Measurements from ENCODE around the gene ARSG. TPM values are rescaled to one million over a fixed set of nuclear protein-coding genes. Genes with fewer than 3 reads are reported as not detected.
A peak's percentile ranks its signal among the peaks of the same experiment; 100 is the strongest.
"Not testable (repeated sequence)": the region's sequence is repeated elsewhere in the genome, so short reads cannot be mapped to it uniquely, and the experiment has no call there.

Gene ARSG
- total RNA-seq, 3 donors from 2014 or later = 9.3 to 14.8 (median 9.5) TPM

DNA sequence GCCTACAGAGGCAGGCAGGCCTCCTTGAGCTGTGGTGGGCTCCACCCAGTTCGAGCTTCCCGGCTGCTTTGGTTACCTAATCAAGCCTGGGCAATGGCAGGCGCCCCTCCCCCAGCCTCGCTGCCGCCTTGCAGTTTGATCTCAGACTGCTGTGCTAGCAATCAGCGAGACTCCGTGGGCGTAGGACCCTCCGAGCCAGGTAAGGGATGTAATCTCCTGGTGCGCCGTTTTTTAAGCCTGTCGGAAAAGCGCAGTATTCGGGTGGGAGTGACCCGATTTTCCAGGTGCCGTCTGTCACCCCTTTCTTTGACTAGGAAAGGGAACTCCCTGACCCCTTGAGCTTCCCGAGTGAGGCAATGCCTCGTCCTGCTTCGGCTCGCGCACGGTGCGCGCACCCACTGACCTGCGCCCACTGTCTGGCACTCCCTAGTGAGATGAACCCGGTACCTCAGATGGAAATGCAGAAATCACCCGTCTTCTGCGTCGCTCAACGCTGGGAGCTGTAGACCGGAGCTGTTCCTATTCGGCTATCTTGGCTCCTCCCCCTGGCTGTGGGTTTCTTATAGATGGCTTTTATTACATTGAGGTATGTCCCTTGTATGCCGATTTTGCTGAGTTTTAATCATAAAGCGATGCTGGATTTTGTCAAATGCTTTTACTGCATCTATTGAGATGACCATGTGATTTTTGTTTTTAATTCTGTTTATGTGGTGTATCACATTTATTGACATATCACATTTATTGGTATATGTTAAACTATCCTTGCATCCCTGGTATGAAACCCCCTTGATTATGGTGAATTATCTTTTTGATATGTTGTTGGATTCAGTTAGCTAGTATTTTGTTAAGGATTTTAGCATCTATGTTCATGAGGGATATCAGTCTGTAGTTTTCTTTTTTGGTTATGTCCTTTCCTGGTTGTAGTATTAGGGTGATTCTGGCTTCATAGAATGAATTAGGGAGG is 122.6 kb downstream of the ARSG start:
- DNase-seq (ENCODE audit: low spot score in 2 of 2) = peak in 1 of 2 donors; percentile 46
- H3K36me3 ChIP-seq; intact Hi-C loops (cut with DNase I; ENCODE audit: low total_unique reads); H3K27me3 ChIP-seq; H3K4me1 ChIP-seq: not testable (repeated sequence)
- Histone ChIP-seq H3K9me3 (peaks cover 4 to 29% of the 10 kb centered on the region in 2 donors), H3K27ac (peak overlapping the region in 1 of 2 donors; percentile 32), H3K4me3 (peak overlapping the region; percentile 26 to 66 (median 47))
- TF ChIP-seq POLR2AphosphoS5 (IDR thresholded peaks at IDR 0.05) = peak in 1 of 3 donors; percentile 16

DNA sequence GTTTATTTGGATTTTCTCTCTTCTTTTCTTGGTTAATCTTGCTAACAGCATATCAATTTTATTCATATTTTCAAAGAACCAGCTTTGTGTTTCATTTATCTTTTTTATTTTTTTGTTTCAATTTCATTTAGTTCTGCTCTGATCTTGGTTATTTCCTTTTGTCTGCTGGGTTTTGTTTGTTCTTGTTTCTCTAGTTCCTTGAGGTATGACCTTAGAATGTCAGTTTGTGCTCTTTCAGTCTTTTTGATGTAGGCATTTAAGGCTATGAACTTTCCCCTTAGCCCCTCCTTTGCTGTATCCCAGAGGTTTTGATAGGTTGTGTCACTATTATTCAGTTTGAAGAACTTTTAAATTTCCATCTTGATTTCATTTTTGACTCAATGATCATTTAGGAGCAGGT is 123.6 kb downstream of the ARSG start:
- DNase-seq (ENCODE audit: low spot score in 2 of 2); H3K36me3 ChIP-seq; H3K27ac ChIP-seq; H3K4me3 ChIP-seq; H3K27me3 ChIP-seq; H3K4me1 ChIP-seq; intact Hi-C loops (cut with DNase I; ENCODE audit: low total_unique reads): not testable (repeated sequence)
- peaks cover 4 to 29% of the 10 kb centered on the region in 2 donors for H3K9me3 ChIP-seq

DNA sequence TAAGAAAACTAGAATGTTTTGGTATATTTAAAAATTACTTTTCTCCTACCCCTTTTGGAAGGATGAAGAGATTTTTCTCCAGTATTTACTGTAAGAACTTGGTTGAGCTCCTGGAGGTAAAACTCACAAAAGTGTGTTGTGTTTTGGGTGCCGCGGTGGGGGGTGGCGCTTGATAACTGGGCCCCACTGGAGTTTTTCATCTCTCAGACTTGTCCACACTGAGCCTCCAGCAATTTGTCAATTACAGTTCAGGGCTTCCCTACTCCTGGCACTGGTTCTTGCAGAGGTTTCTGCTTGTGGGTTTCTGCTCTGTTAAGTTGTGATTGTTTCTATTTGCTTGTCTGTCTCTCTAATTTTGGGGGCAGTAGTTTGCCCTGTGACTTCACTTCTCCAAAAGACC is 126.0 kb downstream of the ARSG start:
- intact Hi-C loops (cut with DNase I; ENCODE audit: low total_unique reads) = no loop called here
- no peaks in the 10 kb centered on the region for H3K36me3 ChIP-seq
- no peak for DNase-seq (ENCODE audit: low spot score in 2 of 2)
- H3K27me3 ChIP-seq = no peaks in the 10 kb centered on the region
- H3K4me1 ChIP-seq = no peaks in the 10 kb centered on the region
- no peak overlapping the region for H3K27ac ChIP-seq
- no peak for TF ChIP-seq POLR2A (IDR thresholded peaks at IDR 0.05)
- H3K4me3 ChIP-seq = no peak overlapping the region
- peaks cover 4 to 29% of the 10 kb centered on the region in 2 donors for H3K9me3 ChIP-seq

DNA sequence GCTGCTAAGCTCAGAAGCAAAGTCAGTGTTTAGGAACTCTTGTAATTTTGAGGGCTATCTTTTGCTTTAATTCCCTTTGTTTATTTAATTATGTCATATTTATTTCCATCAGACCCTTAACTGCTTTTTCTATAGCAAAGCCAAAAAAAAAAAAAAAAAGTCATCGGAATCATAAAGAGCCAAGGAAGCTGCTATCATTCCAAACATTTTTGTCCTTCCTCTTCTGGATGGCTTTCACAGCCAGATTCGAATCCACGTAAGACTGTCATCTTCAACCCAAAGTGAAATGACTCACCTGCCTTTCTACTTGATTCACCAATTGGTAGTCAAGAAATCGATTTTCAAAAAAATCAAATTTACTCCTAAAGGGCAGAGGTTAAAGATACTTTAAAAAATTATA is 127.6 kb downstream of the ARSG start:
- H3K27me3 ChIP-seq = no peaks in the 10 kb centered on the region
- no peak for TF ChIP-seq POLR2AphosphoS5 (IDR thresholded peaks at IDR 0.05)
- TF ChIP-seq, protein P1, sequence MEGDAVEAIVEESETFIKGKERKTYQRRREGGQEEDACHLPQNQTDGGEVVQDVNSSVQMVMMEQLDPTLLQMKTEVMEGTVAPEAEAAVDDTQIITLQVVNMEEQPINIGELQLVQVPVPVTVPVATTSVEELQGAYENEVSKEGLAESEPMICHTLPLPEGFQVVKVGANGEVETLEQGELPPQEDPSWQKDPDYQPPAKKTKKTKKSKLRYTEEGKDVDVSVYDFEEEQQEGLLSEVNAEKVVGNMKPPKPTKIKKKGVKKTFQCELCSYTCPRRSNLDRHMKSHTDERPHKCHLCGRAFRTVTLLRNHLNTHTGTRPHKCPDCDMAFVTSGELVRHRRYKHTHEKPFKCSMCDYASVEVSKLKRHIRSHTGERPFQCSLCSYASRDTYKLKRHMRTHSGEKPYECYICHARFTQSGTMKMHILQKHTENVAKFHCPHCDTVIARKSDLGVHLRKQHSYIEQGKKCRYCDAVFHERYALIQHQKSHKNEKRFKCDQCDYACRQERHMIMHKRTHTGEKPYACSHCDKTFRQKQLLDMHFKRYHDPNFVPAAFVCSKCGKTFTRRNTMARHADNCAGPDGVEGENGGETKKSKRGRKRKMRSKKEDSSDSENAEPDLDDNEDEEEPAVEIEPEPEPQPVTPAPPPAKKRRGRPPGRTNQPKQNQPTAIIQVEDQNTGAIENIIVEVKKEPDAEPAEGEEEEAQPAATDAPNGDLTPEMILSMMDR (IDR thresholded peaks at IDR 0.05) = no peak
- no peak for TF ChIP-seq POLR2A (IDR thresholded peaks at IDR 0.05)
- intact Hi-C loops (cut with DNase I; ENCODE audit: low total_unique reads) = no loop called here
- H3K4me1 ChIP-seq = no peaks in the 10 kb centered on the region
- H3K27ac ChIP-seq = no peak overlapping the region
- H3K36me3 ChIP-seq = no peaks in the 10 kb centered on the region
- H3K9me3 ChIP-seq = peaks cover 4 to 29% of the 10 kb centered on the region in 2 donors
- no peak for DNase-seq (ENCODE audit: low spot score in 2 of 2)
- H3K4me3 ChIP-seq = no peak overlapping the region

DNA sequence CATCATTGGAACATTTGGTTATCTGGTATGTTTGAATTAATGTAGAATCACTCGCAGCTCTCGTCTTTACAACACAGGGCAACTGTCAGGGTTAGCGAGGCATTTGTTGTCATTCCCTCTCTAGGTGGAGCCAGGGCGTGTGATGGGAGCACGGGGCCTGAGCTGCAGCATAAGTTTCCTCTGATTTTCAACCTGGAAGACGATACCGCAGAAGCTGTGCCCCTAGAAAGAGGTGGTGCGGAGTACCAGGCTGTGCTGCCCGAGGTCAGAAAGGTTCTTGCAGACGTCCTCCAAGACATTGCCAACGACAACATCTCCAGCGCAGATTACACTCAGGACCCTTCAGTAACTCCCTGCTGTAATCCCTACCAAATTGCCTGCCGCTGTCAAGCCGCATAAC is 128.8 kb downstream of the ARSG start:
- H3K4me1 ChIP-seq = no peaks in the 10 kb centered on the region
- no peak overlapping the region for H3K4me3 ChIP-seq
- H3K27ac ChIP-seq = no peak overlapping the region
- H3K9me3 ChIP-seq = peaks cover 4 to 20% of the 10 kb centered on the region in 2 donors
- H3K27me3 ChIP-seq = no peaks in the 10 kb centered on the region
- no peak for DNase-seq (ENCODE audit: low spot score in 2 of 2)
- intact Hi-C loops (cut with DNase I; ENCODE audit: low total_unique reads) = no loop called here
- no peaks in the 10 kb centered on the region for H3K36me3 ChIP-seq
- TF ChIP-seq, protein P1 (IDR thresholded peaks at IDR 0.05) = no peak
- no peak for TF ChIP-seq POLR2A (IDR thresholded peaks at IDR 0.05)
- no peak for TF ChIP-seq POLR2AphosphoS5 (IDR thresholded peaks at IDR 0.05)

DNA sequence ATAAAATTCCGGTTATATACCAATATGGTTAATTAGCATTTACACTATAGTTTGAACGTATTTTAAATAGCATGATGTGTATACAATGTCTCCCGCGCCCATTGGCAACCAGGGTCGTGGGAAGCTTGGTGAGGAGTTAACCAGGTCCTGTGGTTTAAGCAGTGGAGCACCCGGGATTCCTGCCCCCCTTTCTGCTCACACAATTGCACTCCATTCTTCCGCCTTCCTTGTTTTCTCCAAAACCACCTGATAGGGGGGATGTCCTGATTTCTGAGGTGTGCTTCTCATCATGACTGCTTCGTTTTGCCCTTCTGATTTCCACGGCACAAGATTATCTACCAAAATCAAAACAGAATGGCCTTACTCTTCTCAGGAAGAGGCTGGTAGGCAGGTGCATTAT is 130.2 kb downstream of the ARSG start:
- Histone ChIP-seq H3K4me1 (no peaks in the 10 kb centered on the region), H3K4me3 (no peak overlapping the region), H3K36me3 (no peaks in the 10 kb centered on the region), H3K27ac (no peak overlapping the region), H3K9me3 (peaks cover under 1 to 6% of the 10 kb centered on the region in 2 donors), H3K27me3 (no peaks in the 10 kb centered on the region)
- TF ChIP-seq POLR2AphosphoS5 (IDR thresholded peaks at IDR 0.05) (no peak), POLR2A (IDR thresholded peaks at IDR 0.05) (no peak)
- TF ChIP-seq, protein P1 (IDR thresholded peaks at IDR 0.05) = no peak
- no peak for DNase-seq (ENCODE audit: low spot score in 2 of 2)
- intact Hi-C loops (cut with DNase I; ENCODE audit: low total_unique reads) = no loop called here
